Thoracic aorta (tissue), 2 donors: ENCODE results near the gene DOLPP1. TPM values are rescaled to one million over a fixed set of nuclear protein-coding genes. Genes with fewer than 3 reads are reported as not detected.

Experiments
- ATAC-seq: fragments of 150-250 bp; one replicate; pipeline ENCODE4 v1.8.0; 2017; ENCODE audit warnings: low read depth; ENCODE audit not compliant: insufficient number of reproducible peaks, low FRiP score
- DNase-seq: peaks from one replicate; pipeline ENCODE4 v3.0.0-alpha.2; 2020; ENCODE audit warnings: low spot score
- H3K27ac ChIP-seq, 2 donors: fragments of 200-600 bp; sonication (generic); 1 replicate in 1 of 2; 2 replicates in 1 of 2; pipeline ENCODE4 v1.5.1; 2016; ENCODE audit warnings: mild to moderate bottlenecking in 2 of 2, moderate library complexity in 2 of 2
- H3K27me3 ChIP-seq: fragments of 200-600 bp; sonication (generic); replicated peaks from 2 replicates; pipeline ENCODE4 v1.6.0; 2016; ENCODE audit warnings: mild to moderate bottlenecking; ENCODE audit not compliant: insufficient read depth
- H3K36me3 ChIP-seq: fragments of 200-600 bp; sonication (generic); one replicate; pipeline ENCODE4 v1.5.1; 2016
- H3K4me1 ChIP-seq, 2 donors: fragments of 200-600 bp; sonication (generic); 1 replicate in 1 of 2; 2 replicates in 1 of 2; pipeline versions ENCODE4 v1.5.1 to v1.6.0; 2016; ENCODE audit warnings: low read depth in 2 of 2, mild to moderate bottlenecking in 1 of 2; ENCODE audit not compliant: control insufficient read depth in 1 of 2
- H3K4me3 ChIP-seq: fragments of 200-600 bp; sonication (generic); 2 replicates; pipeline ENCODE4 v1.5.1; 2016; ENCODE audit warnings: mild to moderate bottlenecking
- H3K9me3 ChIP-seq: fragments of 200-600 bp; sonication (generic); 2 replicates; pipeline ENCODE4 v1.5.1; 2016
- total RNA-seq, 2 donors: library from RNA; depleted of rRNA; stranded (reverse); fragments of >200 nt; gene quantifications; one replicate each; pipeline versions ENCODE4 v1.1.0 to v1.2.3, GENCODE V29; 2016
- TF ChIP-seq, protein P1 (sequence below): fragments of 200-600 bp; sonication (generic); IDR thresholded peaks from one replicate; pipeline ENCODE4 v1.5.1; 2019; ENCODE audit warnings: antibody characterized with exemption

DOLPP1 gene
- total RNA-seq, 2 donors from 2014 or later: 3.4 to 9.7 TPM

- Histone ChIP-seq H3K27me3 (no peaks in the 10 kb centered on the region), H3K4me1 (peaks cover 16 to 21% of the 10 kb centered on the region in 2 donors), H3K9me3 (no peaks in the 10 kb centered on the region), H3K36me3 (no peaks in the 10 kb centered on the region), H3K27ac (peak within 1 kb of the TSS; percentile 53 to 65), H3K4me3 (peak within 1 kb of the TSS; percentile 94)
- DNase-seq (peak; percentile 98), ATAC-seq (peak; percentile 97)
- TF ChIP-seq, protein P1, sequence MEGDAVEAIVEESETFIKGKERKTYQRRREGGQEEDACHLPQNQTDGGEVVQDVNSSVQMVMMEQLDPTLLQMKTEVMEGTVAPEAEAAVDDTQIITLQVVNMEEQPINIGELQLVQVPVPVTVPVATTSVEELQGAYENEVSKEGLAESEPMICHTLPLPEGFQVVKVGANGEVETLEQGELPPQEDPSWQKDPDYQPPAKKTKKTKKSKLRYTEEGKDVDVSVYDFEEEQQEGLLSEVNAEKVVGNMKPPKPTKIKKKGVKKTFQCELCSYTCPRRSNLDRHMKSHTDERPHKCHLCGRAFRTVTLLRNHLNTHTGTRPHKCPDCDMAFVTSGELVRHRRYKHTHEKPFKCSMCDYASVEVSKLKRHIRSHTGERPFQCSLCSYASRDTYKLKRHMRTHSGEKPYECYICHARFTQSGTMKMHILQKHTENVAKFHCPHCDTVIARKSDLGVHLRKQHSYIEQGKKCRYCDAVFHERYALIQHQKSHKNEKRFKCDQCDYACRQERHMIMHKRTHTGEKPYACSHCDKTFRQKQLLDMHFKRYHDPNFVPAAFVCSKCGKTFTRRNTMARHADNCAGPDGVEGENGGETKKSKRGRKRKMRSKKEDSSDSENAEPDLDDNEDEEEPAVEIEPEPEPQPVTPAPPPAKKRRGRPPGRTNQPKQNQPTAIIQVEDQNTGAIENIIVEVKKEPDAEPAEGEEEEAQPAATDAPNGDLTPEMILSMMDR: no peak
These were observed 44.5 kb upstream of the DOLPP1 start, which contains the start of gene MIGA2 for GRCh38 chr9:129036241-129036922. Gene MIGA2, plus strand, starts transcription at chr9:129036626. Its CDS starts 3,969 bp downstream, at chr9:129040595.

DNA sequence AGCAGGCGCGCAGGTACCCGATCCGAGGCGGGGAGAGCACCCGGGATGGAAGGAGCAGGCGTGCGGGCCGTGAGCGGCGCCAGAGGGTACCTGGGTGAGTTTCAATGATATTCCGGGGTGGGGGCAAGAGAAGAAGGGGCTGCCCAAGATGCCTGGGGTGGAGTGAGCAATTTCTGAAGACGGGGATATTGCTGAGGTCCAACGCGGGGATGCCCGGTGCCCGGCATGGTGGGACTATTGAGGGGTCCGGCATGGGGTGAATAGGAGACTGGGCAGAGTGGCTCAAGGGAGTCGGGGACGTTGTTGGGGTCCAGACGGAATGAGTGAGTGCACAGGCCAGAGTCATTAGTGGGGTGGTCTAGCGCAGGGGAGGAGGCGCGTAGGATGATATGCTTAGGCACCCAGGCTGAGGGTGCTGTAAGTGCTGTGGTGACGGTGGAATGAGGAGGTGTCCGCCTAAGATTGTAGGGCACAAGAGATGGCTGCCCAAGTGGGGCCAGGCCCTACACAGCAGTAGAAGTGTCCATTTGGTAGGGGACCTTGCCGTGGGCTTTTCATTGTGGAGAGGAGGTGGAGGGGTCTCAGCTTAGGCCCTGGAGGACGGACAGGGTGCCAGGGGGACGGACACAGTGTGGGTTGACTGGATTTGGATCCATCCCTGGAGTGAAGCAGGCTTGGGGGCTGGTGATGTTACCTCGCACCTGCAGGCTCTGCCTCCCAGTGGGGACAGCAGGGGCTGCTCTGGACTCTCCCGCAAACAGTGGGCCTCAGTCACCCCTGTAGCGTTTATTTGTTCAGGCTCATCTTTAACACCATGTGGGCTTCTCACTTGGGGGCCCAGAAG is 43.8 kb upstream of the DOLPP1 start:
- DNase-seq (no peak), ATAC-seq (no peak)
- Histone ChIP-seq H3K27ac (peak overlapping the region; percentile 52 to 53), H3K4me3 (peak overlapping the region; percentile 94), H3K4me1 (peaks cover 16 to 21% of the 10 kb centered on the region in 2 donors), H3K27me3 (no peaks in the 10 kb centered on the region), H3K9me3 (no peaks in the 10 kb centered on the region), H3K36me3 (peaks cover 7% of the 10 kb centered on the region)
- TF ChIP-seq, protein P1: no peak

DNA sequence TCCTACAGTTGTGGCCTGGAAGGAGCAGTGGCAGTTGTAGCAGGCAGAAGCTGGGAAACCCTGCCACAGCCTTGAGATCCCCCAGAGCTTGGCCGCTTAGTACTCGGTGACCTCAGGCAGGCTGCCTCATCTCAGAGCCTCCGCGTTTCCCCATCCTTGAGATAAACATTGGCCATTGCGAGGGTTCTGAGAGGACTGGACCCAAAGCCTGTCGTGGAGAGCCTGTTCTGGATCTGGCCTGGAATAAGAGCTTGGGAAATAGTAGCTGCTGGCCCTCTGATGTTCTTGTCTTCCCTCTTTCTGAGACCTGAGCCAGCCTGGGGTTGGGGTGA is 43.2 kb upstream of the DOLPP1 start:
- Histone ChIP-seq H3K27ac (no peak overlapping the region), H3K36me3 (peaks cover 12% of the 10 kb centered on the region), H3K4me1 (peaks cover 16 to 21% of the 10 kb centered on the region in 2 donors), H3K4me3 (peak overlapping the region; percentile 94), H3K9me3 (no peaks in the 10 kb centered on the region), H3K27me3 (no peaks in the 10 kb centered on the region)
- DNase-seq: no peak
- TF ChIP-seq, protein P1: no peak
- no peak for ATAC-seq

DNA sequence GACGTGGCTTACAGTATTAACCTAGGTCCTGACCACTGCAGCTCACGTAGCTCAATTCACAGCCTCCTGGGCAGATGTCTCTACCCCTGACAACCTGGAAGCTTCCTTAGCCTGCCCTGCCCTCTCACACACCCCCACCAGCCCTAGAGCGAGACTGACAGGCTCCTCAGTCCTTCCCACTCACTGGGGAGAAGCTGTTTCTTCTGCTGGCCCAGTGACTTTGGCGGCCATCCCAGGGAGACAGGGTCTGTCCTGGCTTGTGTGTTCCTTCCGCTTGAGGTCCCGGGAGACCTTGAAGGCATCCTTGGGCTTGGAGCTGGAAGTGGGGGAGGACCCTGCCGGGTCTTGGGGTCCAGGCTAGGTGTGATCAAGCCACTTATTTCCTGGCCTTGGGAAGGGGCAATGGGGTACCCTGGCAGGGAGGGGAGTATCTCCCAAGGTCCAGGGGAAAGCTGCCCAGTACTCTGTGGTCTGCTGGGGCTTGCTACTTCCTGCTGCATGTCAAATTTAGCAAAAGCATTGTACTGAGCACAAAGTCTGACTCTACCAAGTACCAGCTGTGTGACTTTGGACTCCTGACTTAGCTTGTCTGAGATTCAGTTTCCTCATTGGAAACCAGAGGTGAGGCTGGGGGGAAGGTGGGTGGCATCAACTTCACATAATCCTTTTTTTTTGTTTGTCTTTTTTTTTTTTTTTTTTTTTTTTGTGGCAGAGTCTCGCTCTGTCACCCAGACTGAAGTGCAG is 42.6 kb upstream of the DOLPP1 start:
- TF ChIP-seq, protein P1: no peak
- Histone ChIP-seq H3K4me1 (peaks cover 16 to 21% of the 10 kb centered on the region in 2 donors), H3K27ac (no peak overlapping the region), H3K4me3 (peak overlapping the region; percentile 94), H3K9me3 (no peaks in the 10 kb centered on the region), H3K27me3 (no peaks in the 10 kb centered on the region), H3K36me3 (peaks cover 13% of the 10 kb centered on the region)
- DNase-seq (no peak), ATAC-seq (no peak)
